ACHN (cell line): ENCODE results near the gene UGGT2.
"Not testable (repeated sequence)": the region's sequence is repeated elsewhere in the genome, so short reads cannot be mapped to it uniquely, and the experiment has no call there.

Experiments used
- DNase-seq: peaks from one replicate; pipeline ENCODE4 v3.0.0-alpha.2; 2015
- in situ Hi-C: cut with HindIII; loops from 2 replicates; pipeline ENCODE4 v1.10.0; 2017; ENCODE audit warnings: low sequenced_read_pairs, low pct_ligation_motif_present, low pct_unique_long_range_greater_than_20kb

UGGT2 gene

GRCh38 chr13:95784900-95785290, 268.3 kb downstream of the UGGT2 start:
- DNase-seq: no peak
- in situ Hi-C loops: no loop called here

GRCh38 chr13:95784161-95784899, 268.9 kb downstream of the UGGT2 start:
- in situ Hi-C loops: no loop called here
- peak; percentile 22 for DNase-seq

GRCh38 chr13:95783747-95784146, 269.5 kb downstream of the UGGT2 start:
- in situ Hi-C loops: no loop called here
- DNase-seq: no peak

GRCh38 chr13:95781940-95782339, 271.3 kb downstream of the UGGT2 start:
- DNase-seq, in situ Hi-C loops: not testable (repeated sequence)

- no peak for DNase-seq
- in situ Hi-C loops: no loop called here
Observed at GRCh38 chr13:95781016-95781415, 272.2 kb downstream of the UGGT2 start.

- in situ Hi-C loops: no loop called here
- no peak for DNase-seq
Observed at GRCh38 chr13:95779522-95779921, 273.7 kb downstream of the UGGT2 start.

- no peak for DNase-seq
- in situ Hi-C loops: no loop called here
Observed at GRCh38 chr13:95771905-95772304, 281.3 kb downstream of the UGGT2 start.

GRCh38 chr13:95763601-95764000, 289.6 kb downstream of the UGGT2 start:
- no peak for DNase-seq
- in situ Hi-C loops: no loop called here

GRCh38 chr13:95762626-95763025, 290.6 kb downstream of the UGGT2 start:
- DNase-seq, in situ Hi-C loops: not testable (repeated sequence)

GRCh38 chr13:95756072-95756471, 297.1 kb downstream of the UGGT2 start:
- no peak for DNase-seq
- in situ Hi-C loops: no loop called here

GRCh38 chr13:95754069-95754468, 299.1 kb downstream of the UGGT2 start:
- no peak for DNase-seq
- in situ Hi-C loops: no loop called here

- in situ Hi-C loops: no loop called here
- DNase-seq: no peak
Observed at GRCh38 chr13:95752677-95753076, 300.5 kb downstream of the UGGT2 start.
